ENCODE data around the gene CDH24.

DNA sequence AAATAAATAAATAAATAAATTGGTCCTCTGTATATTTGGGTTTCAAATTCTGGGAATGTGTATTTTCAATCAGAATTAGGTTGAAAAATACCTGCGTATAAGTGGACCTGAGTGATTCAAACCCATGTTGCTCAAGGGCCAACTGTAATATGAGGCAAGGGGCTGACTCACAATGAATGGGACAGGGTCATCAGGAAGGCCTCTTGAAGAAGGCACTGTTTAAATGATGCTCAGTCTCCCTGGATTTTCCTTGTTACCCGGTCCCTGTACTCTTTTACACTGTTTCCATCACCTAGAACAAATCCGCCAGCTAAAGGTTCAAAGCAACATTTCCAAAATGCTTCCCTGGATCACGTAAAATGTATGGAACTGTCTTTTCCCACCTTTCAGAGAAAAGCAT, 26.4 kb downstream of the CDH24 start:
- no peak for TF ChIP-seq POLR2A (IDR thresholded peaks at IDR 0.05; ENCODE audit: low read depth, low read length)
- TF ChIP-seq CTCF (IDR thresholded peaks at IDR 0.05 in 2 of 3, conservative IDR thresholded peaks at IDR 0.05 in 1 of 3; ENCODE audit: control insufficient read depth in 2 of 3, extremely low read depth in 1 of 3, insufficient read depth in 1 of 3, low read depth in 3 of 3, low read length in 3 of 3): no peak
- no peak for TF ChIP-seq CBFB (IDR thresholded peaks at IDR 0.05; ENCODE audit: low read depth)
- TF ChIP-seq JUNB (IDR thresholded peaks at IDR 0.05): no peak
- TF ChIP-seq RUNX3 (IDR thresholded peaks at IDR 0.05; ENCODE audit: low read length): no peak
